IPS-20b (cell line): Measurements from ENCODE around the gene TMEM95.
"Not testable (repeated sequence)": the region's sequence is repeated elsewhere in the genome, so short reads cannot be mapped to it uniquely, and the experiment has no call there.

Source experiments
- H3K27ac ChIP-seq: one replicate; pipeline ENCODE4 v1.5.1; 2013; ENCODE audit warnings: low read length
- H3K27me3 ChIP-seq: 2 replicates; pipeline ENCODE4 v1.6.1; 2013; ENCODE audit warnings: mild to moderate bottlenecking, low read length, inconsistent platforms; ENCODE audit not compliant: insufficient read depth
- H3K36me3 ChIP-seq: 2 replicates; pipeline ENCODE4 v1.6.1; 2013; ENCODE audit warnings: low read depth, mild to moderate bottlenecking, inconsistent platforms, low read length, moderate library complexity; ENCODE audit not compliant: insufficient read depth
- H3K4me1 ChIP-seq: 2 replicates; pipeline ENCODE4 v1.6.1; 2013; ENCODE audit warnings: mild to moderate bottlenecking, control low read depth, inconsistent platforms, low read length, moderate library complexity; ENCODE audit not compliant: insufficient read depth
- H3K4me3 ChIP-seq: 2 replicates; pipeline ENCODE4 v1.5.1; 2013; ENCODE audit warnings: mild to moderate bottlenecking, low read length, inconsistent platforms
- H3K9ac ChIP-seq: 2 replicates; pipeline ENCODE4 v1.6.1; 2013; ENCODE audit warnings: low read depth, mild to moderate bottlenecking, inconsistent platforms, low read length, moderate library complexity
- H3K9me3 ChIP-seq: 2 replicates; pipeline ENCODE4 v1.6.1; 2013; ENCODE audit warnings: mild to moderate bottlenecking, low read depth, low read length, inconsistent platforms; ENCODE audit not compliant: insufficient read depth

The TMEM95 gene

DNA sequence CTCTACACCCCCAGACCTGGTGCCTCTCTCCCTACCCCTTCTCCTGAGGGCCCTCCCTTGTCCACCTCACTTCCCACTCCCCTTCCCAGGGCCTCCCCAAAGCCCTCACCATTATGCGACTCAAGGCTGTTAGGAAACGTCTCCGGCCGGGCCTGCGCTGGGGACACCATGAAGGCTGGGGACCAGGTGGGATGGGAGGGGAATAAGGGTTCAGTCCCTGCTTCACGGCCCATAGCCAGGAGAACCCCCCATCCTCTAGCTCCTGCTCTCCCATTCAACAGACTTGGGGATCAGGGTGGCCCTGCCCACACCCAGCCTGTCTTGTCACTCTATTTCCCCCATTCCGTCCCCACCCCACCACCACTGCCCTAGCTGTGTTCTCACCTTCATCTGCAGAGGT lies 27.9 kb upstream of the TMEM95 start:
- H3K36me3 ChIP-seq: peaks cover 42% of the 10 kb centered on the region

GRCh38 chr17:7327501-7327900 lies 27.5 kb upstream of the TMEM95 start:
- Histone ChIP-seq H3K9ac (peak overlapping the region; percentile 40; the same call in 1 of the 2 replicates), H3K4me1 (peaks cover 3% of the 10 kb centered on the region; the same call in 1 of the 2 replicates), H3K9me3 (no peaks in the 10 kb centered on the region), H3K27ac (no peak overlapping the region), H3K4me3 (no peak overlapping the region), H3K27me3 (no peaks in the 10 kb centered on the region), H3K36me3 (peaks cover 38% of the 10 kb centered on the region)

More for the DNA sequence above, 27.9 kb upstream of the TMEM95 start:
- H3K27me3 ChIP-seq: no peaks in the 10 kb centered on the region
- H3K4me1 ChIP-seq: peaks cover 3% of the 10 kb centered on the region; the same call in 1 of the 2 replicates
- no peak overlapping the region for H3K27ac ChIP-seq
- H3K9ac ChIP-seq: no peak overlapping the region
- no peaks in the 10 kb centered on the region for H3K9me3 ChIP-seq
- no peak overlapping the region for H3K4me3 ChIP-seq

DNA sequence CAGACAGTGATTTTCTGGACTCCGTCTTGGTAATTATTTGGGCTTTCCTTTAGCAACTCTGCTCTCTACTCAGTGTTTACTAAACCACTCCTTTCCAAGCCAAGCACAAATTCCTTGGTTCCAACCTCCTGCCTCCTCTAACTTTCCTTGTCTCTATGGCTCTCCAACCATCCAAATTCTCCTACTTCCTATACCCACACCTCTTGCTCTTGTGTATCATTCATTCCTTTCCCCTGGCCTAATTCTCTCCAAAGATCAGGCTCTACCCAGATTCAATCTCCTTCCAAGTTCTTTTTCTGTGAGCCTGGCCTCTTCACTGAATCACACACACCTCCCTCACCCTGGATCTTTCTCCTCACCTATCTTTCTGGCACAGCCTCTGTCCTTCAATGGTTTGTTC lies 26.9 kb upstream of the TMEM95 start:
- no peak overlapping the region for H3K27ac ChIP-seq
- peaks cover 33% of the 10 kb centered on the region for H3K36me3 ChIP-seq
- peak overlapping the region; percentile 86; the same call in 1 of the 2 replicates for H3K9ac ChIP-seq
- no peaks in the 10 kb centered on the region for H3K27me3 ChIP-seq
- peaks cover 3% of the 10 kb centered on the region; the same call in 1 of the 2 replicates for H3K4me1 ChIP-seq
- no peaks in the 10 kb centered on the region for H3K9me3 ChIP-seq
- H3K4me3 ChIP-seq: peak overlapping the region; percentile 78

GRCh38 chr17:7328840-7329373 lies 26.0 kb upstream of the TMEM95 start, which contains the start of gene NEURL4:
Gene NEURL4 (minus strand): TSS chr17:7329335. CDS start chr17:7329312, 23 bp downstream.
- Histone ChIP-seq H3K27ac (peak within 1 kb of the TSS; percentile 67), H3K4me3 (peak within 1 kb of the TSS; percentile 78), H3K27me3 (no peaks in the 10 kb centered on the region), H3K36me3 (peaks cover 24% of the 10 kb centered on the region), H3K9me3 (no peaks in the 10 kb centered on the region), H3K9ac (peak within 1 kb of the TSS; percentile 86; the same call in 1 of the 2 replicates), H3K4me1 (peaks cover 3% of the 10 kb centered on the region; the same call in 1 of the 2 replicates)

GRCh38 chr17:7329374-7329996 lies 25.5 kb upstream of the TMEM95 start:
- H3K4me3 ChIP-seq: peak overlapping the region; percentile 78
- peaks cover 3% of the 10 kb centered on the region; the same call in 1 of the 2 replicates for H3K4me1 ChIP-seq
- no peaks in the 10 kb centered on the region for H3K9me3 ChIP-seq
- no peaks in the 10 kb centered on the region for H3K27me3 ChIP-seq
- peak overlapping the region; percentile 86; the same call in 1 of the 2 replicates for H3K9ac ChIP-seq
- H3K36me3 ChIP-seq: peaks cover 23% of the 10 kb centered on the region
- H3K27ac ChIP-seq: peak overlapping the region; percentile 67

DNA sequence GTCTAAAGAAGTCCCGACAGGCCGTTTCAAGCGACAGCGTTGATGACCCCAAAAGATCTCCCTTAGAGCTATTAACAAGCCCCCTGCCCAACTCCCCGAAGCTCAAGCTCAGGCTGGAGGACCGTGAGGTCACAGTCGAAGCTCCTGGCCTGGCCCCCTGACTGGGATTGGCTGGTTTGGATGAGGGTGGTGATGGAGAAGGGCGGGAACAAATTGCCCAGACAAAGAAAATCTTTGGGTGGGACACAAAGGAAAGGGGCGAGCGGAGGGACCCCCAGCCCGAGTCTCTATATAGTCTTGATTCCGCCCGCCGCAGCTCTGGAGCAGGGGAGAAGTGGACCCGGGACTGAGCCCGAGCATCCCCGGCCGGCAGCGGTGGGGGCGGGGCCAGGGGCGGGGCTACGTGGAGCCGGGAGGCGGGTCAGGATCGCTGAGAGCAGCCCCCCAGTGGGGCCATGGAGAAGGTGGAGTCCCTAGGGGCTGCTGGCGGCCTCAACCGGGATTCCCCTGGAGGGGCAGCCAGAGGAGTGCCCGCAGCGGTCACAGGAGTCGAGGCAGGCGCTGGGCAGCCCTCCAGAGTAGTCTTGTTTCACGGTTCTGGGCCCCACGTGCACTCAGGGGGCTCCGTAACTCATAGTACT lies 24.8 kb upstream of the TMEM95 start:
- Histone ChIP-seq H3K4me1 (peaks cover 3% of the 10 kb centered on the region; the same call in 1 of the 2 replicates), H3K36me3 (peaks cover 18% of the 10 kb centered on the region), H3K4me3 (peak overlapping the region; percentile 78), H3K27me3 (no peaks in the 10 kb centered on the region), H3K9me3 (no peaks in the 10 kb centered on the region), H3K27ac (peak overlapping the region; percentile 67), H3K9ac (peak overlapping the region; percentile 86; the same call in 1 of the 2 replicates)

GRCh38 chr17:7330638-7331015 lies 24.3 kb upstream of the TMEM95 start:
- no peaks in the 10 kb centered on the region for H3K27me3 ChIP-seq
- H3K27ac ChIP-seq: peak overlapping the region; percentile 67
- H3K4me3 ChIP-seq: peak overlapping the region; percentile 78; the same call in 1 of the 2 replicates
- H3K9me3 ChIP-seq: no peaks in the 10 kb centered on the region
- peaks cover 14% of the 10 kb centered on the region for H3K36me3 ChIP-seq
- peaks cover 3% of the 10 kb centered on the region; the same call in 1 of the 2 replicates for H3K4me1 ChIP-seq
- H3K9ac ChIP-seq: peak overlapping the region; percentile 86; the same call in 1 of the 2 replicates

DNA sequence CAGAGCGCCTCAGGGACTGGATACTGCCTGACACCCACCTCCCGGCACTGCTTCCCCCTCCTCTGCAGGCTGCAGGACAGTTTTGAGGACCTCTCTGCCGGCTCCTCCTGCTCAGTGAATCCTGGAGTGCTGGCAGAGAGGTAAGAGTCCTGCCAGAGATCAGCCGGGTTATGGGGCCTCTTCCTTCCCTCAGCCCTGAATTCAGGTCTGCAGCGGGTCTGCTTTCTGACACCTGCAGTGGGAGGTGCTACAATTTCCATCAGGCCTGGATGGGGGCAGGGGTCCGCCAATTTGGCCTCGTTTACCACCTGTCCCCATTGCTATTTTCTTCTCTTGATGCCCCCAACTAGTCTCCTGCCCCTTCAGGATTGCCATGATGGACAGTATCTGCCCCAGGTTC lies 22.8 kb upstream of the TMEM95 start:
- H3K4me1 ChIP-seq: peaks cover 10% of the 10 kb centered on the region; the same call in 1 of the 2 replicates
- H3K27me3 ChIP-seq: no peaks in the 10 kb centered on the region
- no peak overlapping the region for H3K27ac ChIP-seq
- H3K9me3 ChIP-seq: no peaks in the 10 kb centered on the region
- H3K9ac ChIP-seq: no peak overlapping the region
- H3K4me3 ChIP-seq: no peak overlapping the region
- no peaks in the 10 kb centered on the region for H3K36me3 ChIP-seq

GRCh38 chr17:7332600-7333069 lies 22.3 kb upstream of the TMEM95 start:
- peaks cover 12% of the 10 kb centered on the region; the same call in 1 of the 2 replicates for H3K4me1 ChIP-seq
- H3K27ac ChIP-seq, H3K36me3 ChIP-seq, H3K9me3 ChIP-seq, H3K4me3 ChIP-seq, H3K9ac ChIP-seq, H3K27me3 ChIP-seq: not testable (repeated sequence)

DNA sequence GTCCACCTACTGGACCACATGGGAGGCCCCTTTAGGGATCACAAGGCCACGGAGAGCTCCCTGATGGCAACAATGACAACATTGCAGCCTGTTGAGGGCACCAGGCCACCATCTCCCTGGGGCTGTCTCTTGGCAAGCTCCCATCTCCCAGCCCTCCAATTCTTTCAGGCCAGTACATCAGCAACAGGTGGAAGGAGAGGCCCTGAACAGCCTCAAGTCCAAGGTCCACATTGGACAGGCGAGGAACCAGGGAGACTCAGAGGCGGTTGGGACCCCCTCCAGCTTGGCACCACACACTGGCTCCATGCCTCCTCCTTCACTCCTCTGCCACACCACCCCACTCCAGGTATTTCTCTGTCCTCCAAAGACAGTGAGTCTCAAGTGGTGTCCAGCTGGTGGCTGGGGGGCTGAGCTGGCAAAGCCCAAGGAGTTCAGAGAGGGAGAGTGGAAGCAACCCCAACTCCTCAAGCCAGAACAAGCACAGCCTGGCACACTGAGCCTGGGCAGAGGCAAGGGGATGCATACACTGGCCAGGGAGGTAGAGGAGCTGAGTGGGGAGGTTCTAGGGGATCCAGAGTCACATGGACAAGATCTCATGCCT lies 19.9 kb upstream of the TMEM95 start:
- H3K9ac ChIP-seq: no peak overlapping the region

GRCh38 chr17:7335765-7336164 lies 19.2 kb upstream of the TMEM95 start:
- H3K9ac ChIP-seq: peak overlapping the region; percentile 82; the same call in 1 of the 2 replicates

More for the DNA sequence above, 19.9 kb upstream of the TMEM95 start:
- Histone ChIP-seq H3K27ac (no peak overlapping the region), H3K36me3 (no peaks in the 10 kb centered on the region), H3K9me3 (no peaks in the 10 kb centered on the region), H3K27me3 (no peaks in the 10 kb centered on the region), H3K4me1 (peaks cover 12% of the 10 kb centered on the region; the same call in 1 of the 2 replicates), H3K4me3 (no peak overlapping the region)

More at GRCh38 chr17:7335765-7336164, 19.2 kb upstream of the TMEM95 start:
- not testable (repeated sequence) for H3K9me3 ChIP-seq, H3K27me3 ChIP-seq, H3K4me3 ChIP-seq, H3K27ac ChIP-seq, H3K4me1 ChIP-seq, H3K36me3 ChIP-seq
